ENCODE data around the gene IL12B.

Gene IL12B

GRCh38 chr5:159332800-159333544 lies 2.7 kb upstream of the IL12B start:
- Histone ChIP-seq H3K9me3 (ENCODE audit: severe bottlenecking) (no peaks in the 10 kb centered on the region), H3K36me3 (ENCODE audit: low read depth) (no peaks in the 10 kb centered on the region; the same call in 1 of the 2 replicates), H3K27ac (ENCODE audit: poor library complexity, severe bottlenecking) (no peak overlapping the region), H3K4me3 (ENCODE audit: severe bottlenecking) (no peak overlapping the region), H3K27me3 (ENCODE audit: insufficient read depth, poor library complexity, severe bottlenecking) (no peaks in the 10 kb centered on the region), H3K4me1 (ENCODE audit: insufficient read depth, poor library complexity, severe bottlenecking) (peaks cover 18% of the 10 kb centered on the region)
- no peak for ATAC-seq (ENCODE audit: low read depth)
- no peak for DNase-seq (ENCODE audit: low spot score)
- TF ChIP-seq CTCF (IDR thresholded peaks at IDR 0.05; ENCODE audit: poor library complexity, severe bottlenecking): no peak

DNA sequence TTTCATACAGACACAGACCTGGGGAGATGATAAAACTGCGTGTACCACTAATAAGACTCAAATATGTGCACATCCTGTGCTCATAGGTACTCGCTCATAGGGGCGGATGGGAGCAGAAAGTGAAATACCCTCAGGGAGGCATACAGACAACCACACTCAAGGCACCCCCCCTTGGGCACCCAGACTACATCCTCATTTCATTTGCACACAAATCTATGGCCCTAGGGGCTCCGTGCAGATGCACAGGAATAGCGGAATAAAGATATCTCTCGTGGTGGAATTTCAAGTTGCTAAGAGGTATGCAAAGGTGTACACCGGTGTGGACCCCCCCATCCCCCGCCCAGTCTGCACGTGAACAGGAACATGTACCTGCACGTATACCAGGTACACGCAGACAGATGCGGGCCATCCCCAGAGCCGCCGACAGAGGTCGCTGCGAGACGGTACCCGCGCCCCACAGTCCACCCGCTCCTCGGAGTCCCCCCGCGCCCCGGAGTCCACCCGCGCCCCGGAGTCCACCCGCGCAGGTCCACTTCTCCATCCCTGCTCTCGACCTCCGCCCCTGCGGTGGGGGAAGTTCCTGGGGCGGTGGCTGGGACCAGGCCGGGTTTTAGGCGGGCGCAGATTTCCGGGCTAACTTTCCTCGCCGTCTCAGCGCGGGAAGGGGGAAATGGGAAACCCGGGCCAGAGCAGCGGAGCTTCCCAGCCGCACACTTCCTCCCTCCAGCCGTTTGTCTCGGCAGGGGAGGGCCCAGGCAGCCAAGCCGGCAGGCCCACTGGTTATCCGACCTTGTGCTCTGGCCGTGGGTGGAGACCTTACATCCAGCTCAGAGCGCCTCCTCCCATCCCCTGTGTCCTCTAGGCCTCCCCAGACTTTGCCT lies 1.0 kb upstream of the IL12B start:
- Histone ChIP-seq H3K27me3 (ENCODE audit: insufficient read depth, poor library complexity, severe bottlenecking) (no peaks in the 10 kb centered on the region), H3K4me1 (ENCODE audit: insufficient read depth, poor library complexity, severe bottlenecking) (peaks cover 7% of the 10 kb centered on the region), H3K4me3 (ENCODE audit: severe bottlenecking) (peak overlapping the region; percentile 35), H3K9me3 (ENCODE audit: severe bottlenecking) (no peaks in the 10 kb centered on the region), H3K27ac (ENCODE audit: poor library complexity, severe bottlenecking) (no peak overlapping the region), H3K36me3 (ENCODE audit: low read depth) (no peaks in the 10 kb centered on the region)
- ATAC-seq (ENCODE audit: low read depth) (peak; percentile 75), DNase-seq (ENCODE audit: low spot score) (no peak)
- peak; percentile 95 for TF ChIP-seq CTCF (IDR thresholded peaks at IDR 0.05; ENCODE audit: poor library complexity, severe bottlenecking)

- H3K27ac ChIP-seq (ENCODE audit: poor library complexity, severe bottlenecking): no peak overlapping the region
- TF ChIP-seq CTCF (IDR thresholded peaks at IDR 0.05; ENCODE audit: poor library complexity, severe bottlenecking): no peak
- no peaks in the 10 kb centered on the region for H3K9me3 ChIP-seq (ENCODE audit: severe bottlenecking)
- H3K4me1 ChIP-seq (ENCODE audit: insufficient read depth, poor library complexity, severe bottlenecking): no peaks in the 10 kb centered on the region
- no peak overlapping the region for H3K4me3 ChIP-seq (ENCODE audit: severe bottlenecking)
- DNase-seq (ENCODE audit: low spot score): no peak
- no peak for ATAC-seq (ENCODE audit: low read depth)
- no peaks in the 10 kb centered on the region for H3K36me3 ChIP-seq (ENCODE audit: low read depth)
- no peaks in the 10 kb centered on the region for H3K27me3 ChIP-seq (ENCODE audit: insufficient read depth, poor library complexity, severe bottlenecking)
Measured at GRCh38 chr5:159324986-159325385, 5.3 kb downstream of the IL12B start.

DNA sequence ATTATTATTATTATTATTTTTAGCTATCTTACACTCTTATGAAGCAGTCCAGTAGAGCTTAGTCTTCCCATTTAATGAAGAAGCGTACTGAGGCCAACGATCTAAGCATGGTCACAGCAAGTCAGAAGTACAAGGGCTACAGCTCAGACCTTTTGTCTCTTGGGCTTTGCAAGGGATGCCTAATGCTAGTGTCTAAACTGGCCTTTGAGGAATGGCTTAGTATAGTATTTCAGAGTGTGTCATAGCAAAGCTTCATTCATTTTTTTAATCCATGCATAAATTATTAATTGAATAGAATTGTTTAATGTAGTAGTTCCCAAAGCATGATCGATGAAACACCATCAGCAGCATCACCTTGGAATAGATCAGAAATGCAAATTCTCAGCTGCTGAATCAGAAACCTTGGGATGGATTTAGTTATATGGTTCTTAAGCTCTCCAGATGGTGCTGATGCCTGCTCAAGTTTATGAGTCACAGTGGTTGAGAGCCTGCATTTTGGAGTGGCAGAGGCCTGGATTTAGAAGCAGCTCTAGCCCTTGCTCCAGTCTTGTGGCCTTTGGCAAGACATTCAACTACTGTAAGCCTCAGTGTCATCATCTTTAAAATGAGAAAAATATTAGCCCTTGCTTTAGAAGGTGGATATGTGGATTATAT lies 6.1 kb downstream of the IL12B start:
- H3K4me3 ChIP-seq (ENCODE audit: severe bottlenecking): no peak overlapping the region
- TF ChIP-seq CTCF (IDR thresholded peaks at IDR 0.05; ENCODE audit: poor library complexity, severe bottlenecking): no peak
- no peaks in the 10 kb centered on the region for H3K36me3 ChIP-seq (ENCODE audit: low read depth)
- no peak overlapping the region for H3K27ac ChIP-seq (ENCODE audit: poor library complexity, severe bottlenecking)
- no peaks in the 10 kb centered on the region for H3K9me3 ChIP-seq (ENCODE audit: severe bottlenecking)
- ATAC-seq (ENCODE audit: low read depth) (peak; percentile 82), DNase-seq (ENCODE audit: low spot score) (no peak)
- no peaks in the 10 kb centered on the region for H3K27me3 ChIP-seq (ENCODE audit: insufficient read depth, poor library complexity, severe bottlenecking)
- no peaks in the 10 kb centered on the region for H3K4me1 ChIP-seq (ENCODE audit: insufficient read depth, poor library complexity, severe bottlenecking)
